Glomerular visceral epithelial cell (primary cell): Measurements from ENCODE around the gene GRM7.

Source experiments
- DNase-seq: peaks from one replicate; pipeline ENCODE4 v3.0.0-alpha.2; 2016; ENCODE audit errors: extremely low spot score

Gene GRM7

DNA sequence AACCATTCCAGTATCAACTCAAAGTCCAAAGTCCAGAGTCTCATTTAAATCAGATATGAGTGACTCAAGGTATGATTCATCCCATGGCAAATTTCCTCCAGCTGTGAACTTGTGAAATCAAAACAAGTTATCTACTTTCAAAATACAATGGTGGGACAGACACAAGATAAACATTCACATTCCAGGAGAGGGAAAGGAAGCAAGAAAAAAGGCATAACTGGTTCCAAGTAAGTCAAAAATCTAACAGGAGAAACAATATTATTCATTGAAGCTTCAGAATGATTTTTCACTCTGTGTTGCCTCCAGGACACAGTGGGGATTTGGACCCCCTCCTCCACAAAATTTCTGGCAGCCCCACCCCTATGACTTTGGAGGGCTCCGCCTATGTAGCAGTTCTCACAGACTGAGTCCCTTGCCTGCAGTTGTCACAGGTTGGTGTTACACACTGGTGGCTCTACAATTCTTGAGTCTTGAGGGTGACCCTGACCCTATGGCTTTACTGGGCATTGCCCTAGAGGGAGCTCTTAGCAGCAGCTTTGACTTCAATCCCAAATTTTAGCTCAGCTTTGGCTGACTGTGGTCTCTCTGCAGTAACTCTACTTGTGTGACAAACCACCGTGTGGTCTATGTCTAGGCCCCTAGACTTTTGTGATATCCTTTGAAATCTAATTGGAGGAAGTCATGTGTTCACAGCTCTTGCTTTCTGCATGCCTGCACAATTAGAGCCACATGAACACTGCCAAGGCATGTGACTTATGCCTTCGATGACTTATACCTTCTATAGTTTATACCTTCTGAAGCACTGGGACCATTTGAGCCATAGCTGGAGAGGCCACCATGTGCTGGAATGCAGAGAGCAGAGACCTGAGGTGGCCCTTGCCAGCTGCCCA lies 644.2 kb downstream of the GRM7 start:
- DNase-seq, result peak; percentile 74

DNA sequence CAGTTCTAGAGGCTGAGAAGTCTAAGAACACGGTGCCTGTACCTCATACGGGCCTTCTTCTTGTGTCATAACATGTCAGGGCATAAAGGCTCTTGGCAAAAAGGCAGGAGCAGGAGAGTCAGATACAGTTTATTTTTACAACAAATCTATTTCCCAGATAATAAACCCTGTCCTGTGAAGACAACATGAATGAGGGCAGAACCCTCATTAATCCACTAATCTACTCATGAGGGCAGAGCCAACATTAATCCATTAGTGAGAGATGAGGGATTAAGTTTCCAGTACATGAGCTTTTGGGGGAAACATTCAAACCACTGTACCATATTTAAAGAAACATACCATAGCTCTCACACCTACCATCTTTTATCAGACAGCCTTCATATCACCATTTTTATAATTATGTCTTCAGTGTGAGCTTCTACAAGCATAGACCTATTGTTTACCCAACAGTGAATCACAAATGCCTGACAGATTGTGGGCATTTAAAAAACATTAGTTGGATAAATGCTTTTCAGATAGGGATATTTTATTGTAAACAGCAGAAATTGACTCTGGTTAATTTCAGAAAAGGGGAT lies 645.8 kb downstream of the GRM7 start:
- no peak for DNase-seq

DNA sequence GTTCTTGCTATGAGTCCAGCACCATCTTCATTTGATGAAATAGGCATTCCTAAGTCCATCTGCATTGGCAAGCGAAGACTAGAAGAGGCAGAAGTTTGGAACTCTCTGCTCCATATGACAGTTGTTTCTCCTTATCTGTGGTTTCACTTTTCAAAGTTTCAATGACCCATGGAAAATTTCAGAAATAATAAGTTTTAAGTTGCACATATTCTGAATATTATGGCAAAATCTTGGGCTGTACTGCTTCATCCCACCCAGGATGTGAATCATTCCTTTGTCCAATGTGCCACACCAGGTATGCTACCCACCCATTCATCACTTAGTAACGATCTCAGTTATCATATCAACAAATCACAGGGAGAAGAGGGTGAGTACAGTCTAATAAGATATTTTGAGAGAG lies 647.9 kb downstream of the GRM7 start:
- DNase-seq, result peak; percentile 4

DNA sequence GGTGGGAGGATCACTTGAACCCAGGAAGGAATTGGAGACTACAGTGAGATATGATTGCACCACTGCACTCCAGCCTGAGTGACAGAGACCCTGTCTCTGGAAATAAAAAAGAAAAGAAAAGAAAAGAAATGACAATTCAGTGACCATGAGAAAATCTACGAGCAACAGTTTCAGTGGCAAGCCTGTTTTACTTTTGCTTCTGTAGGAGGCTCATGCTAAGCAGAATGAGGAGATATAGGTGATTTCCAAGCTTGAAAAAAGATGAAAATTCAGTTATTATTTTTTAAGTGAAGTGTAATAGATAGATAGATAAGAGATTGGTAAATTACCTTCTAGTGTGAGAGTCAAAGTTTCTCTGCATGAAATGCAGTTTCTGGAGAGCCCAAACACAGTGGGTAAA lies 651.1 kb downstream of the GRM7 start:
- no peak for DNase-seq

DNA sequence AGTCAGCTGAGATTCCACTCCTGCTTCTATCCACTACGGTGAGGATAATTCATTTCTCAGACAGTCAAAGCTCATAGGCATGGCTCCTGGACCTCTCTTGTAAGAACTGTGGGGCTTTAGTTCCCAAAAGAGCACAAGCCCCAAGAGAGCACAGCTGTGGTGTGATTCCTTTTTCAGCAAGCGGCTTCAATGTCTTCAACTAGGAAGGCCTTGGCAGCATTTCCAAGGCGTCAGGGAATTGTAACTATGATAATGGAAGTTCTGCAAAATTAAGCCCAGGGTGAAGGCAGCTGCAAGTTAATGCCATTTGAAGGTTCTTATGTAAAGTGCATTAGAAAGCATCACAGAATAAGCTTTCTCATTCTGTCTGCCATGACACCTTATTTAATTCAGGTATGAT lies 657.1 kb downstream of the GRM7 start:
- no peak for DNase-seq

DNA sequence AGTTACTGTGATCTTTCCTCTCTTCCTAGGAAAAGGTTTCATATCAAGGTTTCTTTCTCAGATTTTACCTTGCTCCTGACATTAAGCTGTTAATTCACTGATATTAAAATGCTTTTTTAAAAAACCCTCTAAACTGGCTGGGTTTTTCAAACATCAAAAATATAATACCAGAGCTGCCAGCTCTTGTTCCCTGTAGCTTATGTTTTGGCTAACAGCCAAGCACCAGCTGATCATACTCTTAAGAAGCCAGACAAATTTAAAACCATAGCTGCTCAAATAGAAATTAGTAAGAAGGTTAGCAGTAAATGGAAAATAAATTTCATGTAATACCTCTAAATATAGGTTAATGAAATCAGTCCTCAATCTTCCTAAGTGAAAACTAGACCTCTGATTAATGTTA lies 657.5 kb downstream of the GRM7 start:
- DNase-seq, result no peak

DNA sequence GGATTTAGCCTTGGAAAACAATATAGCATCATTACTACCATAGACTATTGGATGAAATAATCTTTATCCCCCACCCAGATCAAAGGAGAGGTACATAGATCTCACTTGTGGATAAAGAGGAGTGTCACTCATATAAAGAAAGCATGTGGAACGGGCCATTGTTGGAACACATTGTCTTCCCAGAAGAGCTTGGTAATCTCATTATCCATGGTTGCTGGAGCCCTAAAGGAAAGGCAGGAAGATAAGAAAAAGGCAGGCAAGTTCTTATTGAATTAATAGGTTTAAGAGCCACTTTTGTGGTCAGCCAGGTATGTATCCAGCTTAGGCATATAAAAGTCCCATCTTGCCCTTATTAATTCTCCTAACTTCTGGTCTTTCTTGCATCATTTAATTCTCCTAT lies 659.1 kb downstream of the GRM7 start:
- DNase-seq, result no peak

DNA sequence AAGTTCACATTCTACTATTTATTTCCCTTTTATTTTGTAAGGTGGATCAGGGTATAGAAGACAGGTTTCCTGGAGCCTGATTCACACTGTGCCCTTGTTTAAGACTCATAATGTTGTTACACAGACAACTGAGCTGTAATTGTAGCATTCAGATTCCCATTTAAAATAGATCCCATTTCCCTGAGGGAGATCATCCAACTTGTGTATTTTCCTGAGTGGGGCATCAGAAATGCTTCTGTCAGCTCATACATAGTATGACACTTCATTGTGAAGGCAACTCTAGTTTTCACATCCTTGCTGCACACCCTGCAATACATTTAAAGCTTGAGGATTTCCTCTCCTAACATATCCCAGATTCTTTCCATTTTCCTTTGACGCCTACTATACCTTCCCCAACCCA lies 659.7 kb downstream of the GRM7 start:
- DNase-seq, result no peak

DNA sequence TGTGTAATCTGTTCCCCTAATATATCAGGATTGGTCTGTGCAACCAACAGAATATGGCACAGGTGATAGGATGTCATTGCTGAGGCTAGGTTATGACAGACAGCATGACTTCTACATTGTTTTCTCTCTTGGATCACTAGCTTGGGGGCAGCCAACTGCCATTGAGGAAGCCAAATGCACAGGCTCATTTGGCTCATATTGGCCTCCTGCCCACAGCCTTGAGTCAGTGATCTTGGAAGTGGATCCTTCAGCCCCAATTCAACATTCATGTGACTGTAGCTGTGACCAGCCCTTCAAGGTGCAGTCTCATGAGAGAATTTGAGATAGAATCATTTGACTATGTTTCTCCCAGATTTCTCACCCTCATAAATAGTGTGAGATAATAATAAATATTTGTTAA lies 675.6 kb downstream of the GRM7 start:
- DNase-seq, result no peak

DNA sequence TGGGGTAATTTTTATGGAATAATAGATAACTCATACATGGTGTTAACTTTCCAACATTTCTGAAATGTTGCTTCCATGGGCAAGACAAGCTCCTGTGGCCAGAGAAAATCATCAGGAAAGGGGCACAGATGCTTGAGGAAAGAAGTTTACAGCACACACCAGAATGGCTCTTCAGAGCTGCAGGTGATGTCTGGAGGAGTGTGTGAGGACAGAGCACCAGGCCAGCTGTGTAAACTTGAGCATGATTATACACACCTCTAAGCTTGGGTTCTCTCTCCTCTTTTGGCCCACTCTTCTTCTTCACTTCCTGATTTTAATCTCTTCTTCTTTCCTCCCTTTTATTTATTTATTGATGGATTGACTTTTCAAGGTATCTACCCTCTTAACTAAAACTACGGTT lies 676.0 kb downstream of the GRM7 start:
- no peak for DNase-seq

DNA sequence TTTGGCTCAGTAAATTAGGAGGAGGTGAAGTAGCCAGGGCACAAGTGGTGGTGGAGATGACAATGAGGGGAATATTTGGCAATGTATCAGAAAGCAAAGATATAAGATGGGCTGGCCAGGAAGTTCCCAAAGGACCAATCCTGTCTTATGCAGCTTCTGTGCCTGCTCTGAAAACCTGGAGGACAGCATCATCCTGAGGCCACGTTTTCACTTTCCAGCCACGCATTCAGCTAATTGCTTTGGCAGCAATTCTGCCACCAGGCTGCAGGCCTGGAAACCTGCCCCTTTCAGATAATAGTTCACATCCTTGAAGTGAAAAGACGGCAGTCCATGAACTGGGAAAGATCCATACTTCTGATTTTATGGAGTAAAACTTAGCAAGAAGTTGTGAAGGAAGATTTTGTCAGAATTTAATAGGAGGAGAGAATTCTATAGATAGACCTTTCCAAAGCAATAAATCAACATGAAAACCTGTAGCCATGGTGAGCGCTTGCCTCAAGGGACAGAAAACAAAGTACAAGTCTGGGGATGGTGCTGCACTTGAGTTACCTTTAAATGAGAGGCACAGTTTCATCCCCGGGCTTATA lies 682.5 kb downstream of the GRM7 start:
- DNase-seq, result no peak

DNA sequence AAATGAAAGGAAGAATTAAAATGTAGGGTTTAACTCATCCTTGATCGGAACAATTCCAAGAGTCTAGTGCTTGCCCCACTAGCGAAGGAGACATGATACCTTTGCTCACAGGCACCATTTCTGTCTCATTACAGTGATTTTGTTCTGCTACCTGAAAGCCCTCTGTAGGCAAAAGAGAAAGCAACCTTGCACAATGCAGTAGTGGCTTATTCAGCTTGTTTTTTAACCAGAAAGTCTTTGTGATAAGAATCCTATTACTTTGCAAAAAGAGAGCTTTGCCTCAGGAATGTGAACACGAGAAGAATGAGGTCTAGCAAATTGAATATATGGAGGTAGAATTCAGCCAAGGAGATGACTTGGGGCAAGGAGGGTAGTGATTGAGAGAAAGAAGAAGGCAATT lies 684.4 kb downstream of the GRM7 start:
- DNase-seq, result no peak

DNA sequence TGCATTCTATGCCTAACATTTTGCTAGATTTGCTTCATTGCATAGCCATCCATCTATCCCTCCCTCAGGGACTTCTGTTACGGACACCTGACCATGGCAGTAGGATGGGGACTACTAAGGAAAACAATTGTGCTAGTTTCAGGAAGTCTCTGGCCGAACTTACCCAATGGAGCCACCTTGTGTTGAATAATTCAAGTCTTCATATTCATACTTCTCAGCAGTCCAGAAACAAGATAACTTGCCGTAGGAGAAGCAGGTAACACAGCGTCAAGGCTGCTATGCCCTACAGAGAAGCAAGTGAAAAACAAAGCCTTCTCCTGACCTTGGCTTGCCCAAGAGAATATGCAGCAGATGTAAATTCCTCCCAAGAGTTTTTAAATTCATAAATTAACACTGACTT lies 685.3 kb downstream of the GRM7 start:
- peak; percentile 0 for DNase-seq

DNA sequence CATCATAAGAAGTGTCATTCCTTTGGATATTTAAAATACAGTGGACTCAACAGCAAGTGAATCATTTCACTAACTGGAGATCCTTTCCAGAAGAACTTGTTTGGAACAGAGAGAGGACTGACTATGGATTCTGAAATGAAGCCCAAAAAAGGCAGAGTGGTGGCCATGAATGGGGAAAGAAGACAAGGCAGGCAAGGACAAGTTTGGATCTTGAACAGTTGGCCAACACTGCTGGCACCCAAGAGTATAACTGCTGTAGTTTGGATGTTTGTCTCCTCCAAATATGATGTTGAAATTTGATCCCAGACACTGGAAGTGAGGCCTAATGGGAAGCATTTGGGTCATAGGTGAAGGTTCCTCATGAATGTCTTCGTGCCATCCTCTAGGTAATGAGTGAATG lies 686.9 kb downstream of the GRM7 start:
- no peak for DNase-seq

DNA sequence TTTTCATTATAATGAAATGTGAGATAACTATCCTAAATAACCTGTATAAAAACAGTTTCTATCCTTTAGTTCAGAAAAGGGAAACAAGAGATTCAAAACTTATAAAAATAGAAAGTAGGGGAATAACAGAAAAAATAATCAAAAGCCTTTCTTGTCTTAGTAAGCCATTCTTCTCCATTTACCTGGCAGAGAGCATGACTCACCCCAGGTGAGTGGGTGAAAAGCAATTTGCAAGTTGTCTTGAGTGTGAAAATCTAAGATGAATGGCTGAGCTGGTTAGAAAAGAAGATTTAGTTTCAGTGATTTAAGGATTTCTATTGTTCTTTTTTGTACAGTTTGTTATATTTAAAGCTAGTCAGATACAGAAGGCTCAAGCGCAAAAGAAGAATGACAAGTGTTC lies 702.0 kb downstream of the GRM7 start:
- no peak for DNase-seq

DNA sequence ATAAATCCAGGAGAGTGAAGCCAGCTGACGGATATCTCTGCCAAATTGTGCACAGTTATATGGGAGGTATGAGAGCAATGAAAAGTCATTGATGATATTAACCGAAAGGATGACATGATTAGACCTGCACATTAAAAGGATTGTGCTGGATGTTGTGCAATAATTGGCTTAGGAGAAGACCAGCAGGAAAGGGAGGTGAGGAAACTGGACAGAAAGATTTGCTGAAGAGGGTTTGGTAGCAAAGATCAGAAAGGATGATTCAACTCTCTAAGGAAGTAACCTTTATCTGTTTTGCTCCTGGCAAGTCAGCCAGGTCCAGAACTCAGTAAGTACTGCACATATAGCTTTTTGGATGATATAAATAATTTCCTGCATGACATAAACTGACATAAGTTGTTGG lies 704.7 kb downstream of the GRM7 start:
- no peak for DNase-seq

DNA sequence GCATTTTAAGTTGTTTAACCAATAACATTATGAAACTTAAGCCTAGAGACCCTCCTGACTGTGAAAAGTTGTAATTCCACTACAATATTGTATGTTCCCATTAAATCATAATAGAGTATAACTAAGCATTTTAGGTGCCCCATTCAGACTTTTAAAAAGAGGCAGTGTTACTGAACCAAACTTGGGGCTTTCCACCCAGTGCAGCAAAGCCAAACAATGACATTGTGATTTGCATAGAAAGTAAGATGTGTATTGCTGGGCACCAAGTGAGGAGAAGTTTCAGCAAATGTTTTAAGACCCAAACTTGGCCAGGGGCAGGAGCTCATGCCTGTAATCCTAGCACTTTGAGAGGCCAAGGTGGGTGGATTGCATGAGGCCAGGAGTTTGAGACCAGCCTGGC lies 706.2 kb downstream of the GRM7 start:
- no peak for DNase-seq

DNA sequence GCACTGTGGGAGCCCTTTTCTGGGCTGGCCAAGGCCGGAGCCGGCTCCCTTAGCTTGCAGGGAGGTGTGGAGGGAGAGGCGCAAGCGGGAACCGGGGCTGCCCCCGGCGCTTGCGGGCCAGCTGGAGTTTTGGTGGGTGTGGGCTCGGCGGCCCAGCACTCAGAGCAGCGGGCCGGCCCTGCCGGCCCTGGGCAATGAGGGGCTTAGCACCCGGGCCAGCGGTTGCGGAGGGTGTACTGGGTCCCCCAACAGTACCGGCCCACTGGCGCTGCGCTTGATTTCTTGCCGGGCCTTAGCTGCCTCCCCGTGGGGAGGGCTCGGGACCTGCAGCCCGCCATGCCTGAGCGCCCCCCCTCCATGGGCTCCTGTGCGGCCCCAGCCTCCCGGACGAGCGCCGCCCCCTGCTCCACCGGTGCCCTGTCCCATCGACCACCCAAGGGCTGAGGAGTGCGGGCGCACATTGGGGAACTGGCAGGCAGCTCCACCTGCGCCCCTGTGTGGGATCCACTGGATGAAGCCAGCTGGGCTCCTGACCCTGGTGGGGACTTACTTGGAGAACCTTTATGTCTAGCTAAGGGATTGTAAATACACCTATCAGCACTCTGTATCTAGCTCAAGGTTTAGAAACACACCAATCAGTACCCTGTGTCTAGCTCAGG lies 707.7 kb downstream of the GRM7 start:
- DNase-seq, result no peak

DNA sequence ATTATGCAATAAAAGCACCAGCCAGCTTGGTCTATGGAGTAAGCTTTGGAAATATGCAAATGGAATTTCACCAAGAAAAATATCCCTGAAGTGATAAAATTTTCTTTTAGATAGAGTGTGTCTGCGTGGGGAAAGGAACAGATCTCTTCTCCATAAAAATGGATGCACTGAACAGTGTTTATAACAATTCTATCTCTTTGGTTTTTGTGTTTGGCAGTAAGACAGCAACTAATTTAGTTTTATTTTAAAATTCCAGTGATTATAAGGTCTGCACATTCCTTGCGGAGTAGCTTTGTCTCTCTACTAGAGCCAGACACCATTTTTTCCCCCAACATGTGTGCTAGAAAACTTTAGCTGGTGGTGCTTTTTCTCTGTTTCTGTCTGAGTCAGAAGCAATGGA lies 712.4 kb downstream of the GRM7 start:
- no peak for DNase-seq

DNA sequence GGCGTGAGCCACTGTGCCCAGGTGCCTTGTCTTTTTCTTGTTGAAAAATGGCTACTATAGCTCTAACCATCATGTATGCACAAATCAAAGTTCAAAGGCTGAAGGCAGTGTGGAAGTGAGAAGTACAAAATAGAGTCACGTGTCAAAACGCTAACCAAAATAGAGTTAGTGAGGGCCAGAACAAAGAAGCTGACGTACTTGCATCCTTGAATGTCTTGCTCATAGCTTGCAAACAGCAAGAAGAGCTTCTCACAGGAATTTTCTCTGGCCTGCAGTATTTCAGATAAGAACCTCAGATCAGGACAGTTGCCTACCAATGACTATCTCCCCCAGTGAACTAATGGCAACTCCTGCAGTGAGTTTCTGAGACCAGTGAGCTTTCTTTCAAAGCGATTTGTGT lies 713.5 kb downstream of the GRM7 start:
- no peak for DNase-seq

DNA sequence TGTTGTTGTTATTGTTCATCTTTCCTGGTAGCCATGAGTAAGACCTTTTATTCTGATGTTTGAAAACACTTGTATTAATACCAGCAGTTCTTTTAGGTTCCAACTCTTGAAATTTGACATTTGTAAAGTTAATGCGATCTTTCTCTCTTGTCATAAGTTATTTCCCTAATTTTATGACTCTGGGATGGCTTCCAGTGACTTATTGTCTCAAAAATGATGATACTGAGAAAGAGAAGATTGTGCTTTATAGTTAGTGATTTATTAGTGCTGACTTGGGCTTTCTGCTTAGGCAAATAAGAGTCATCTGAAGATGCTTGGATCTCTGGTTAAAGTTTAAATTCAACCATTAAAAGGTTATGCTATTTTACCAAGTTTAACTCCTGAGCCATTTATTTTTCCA lies 715.2 kb downstream of the GRM7 start:
- no peak for DNase-seq

DNA sequence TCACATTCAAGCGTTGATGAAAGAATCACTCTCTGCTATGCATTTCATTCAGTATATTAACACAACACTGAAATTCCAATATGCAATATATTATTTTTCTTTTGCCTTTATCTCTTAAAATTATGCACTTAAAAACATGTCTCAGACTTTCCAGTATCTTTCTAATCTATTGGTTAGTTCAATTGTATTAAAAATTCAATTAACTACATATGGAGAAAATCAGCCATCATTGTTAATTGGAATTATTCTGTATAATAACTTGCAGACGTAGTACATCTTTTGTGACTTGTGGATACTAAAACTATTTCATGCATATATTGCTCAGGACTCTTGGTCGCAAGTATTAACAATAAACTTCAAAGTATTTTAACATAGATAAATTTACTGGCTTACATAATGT lies 715.6 kb downstream of the GRM7 start:
- DNase-seq, result no peak

DNA sequence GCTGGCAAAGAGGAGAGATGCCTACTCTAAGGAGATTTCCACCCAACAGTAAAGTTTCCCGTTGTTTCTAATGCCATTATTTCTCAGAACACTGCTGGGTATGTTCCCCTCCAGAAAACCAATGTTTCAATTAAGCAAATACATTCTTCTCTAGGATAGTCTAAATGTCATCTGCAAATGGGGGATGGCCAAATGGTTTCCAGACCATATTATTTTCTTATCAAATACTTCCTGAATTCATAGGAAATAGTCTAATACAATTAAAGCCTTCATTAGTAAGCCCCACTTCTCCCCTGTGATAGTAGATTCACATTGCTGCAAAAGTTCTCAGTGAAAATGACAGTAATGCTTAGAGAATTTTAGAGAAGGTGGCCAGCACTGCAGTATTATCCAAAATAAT lies 716.6 kb downstream of the GRM7 start:
- DNase-seq, result no peak
